Neural progenitor cell (in vitro differentiated cells): ENCODE results near the gene METTL25B. TPM values are rescaled to one million over a fixed set of nuclear protein-coding genes. Genes with fewer than 3 reads are reported as not detected.
A peak's percentile ranks its signal among the peaks of the same experiment; 100 is the strongest.

Experiments
- DNase-seq: peaks from one replicate; pipeline ENCODE4 v3.0.0-alpha.2; 2016; ENCODE audit warnings: low spot score
- H2AFZ ChIP-seq: fragments of 200-600 bp; sonication (generic); replicated peaks from 2 replicates; pipeline ENCODE4 v1.6.1; 2016; ENCODE audit warnings: antibody characterized with exemption
- H3F3A ChIP-seq: fragments of 200-600 bp; sonication (generic); 2 replicates; pipeline ENCODE4 v1.6.1; 2016; ENCODE audit warnings: antibody characterized with exemption, low read depth
- H3K27ac ChIP-seq: fragments of 200-600 bp; sonication (generic); 2 replicates; pipeline ENCODE4 v1.5.1; 2016; ENCODE audit warnings: mild to moderate bottlenecking
- H3K27me3 ChIP-seq: fragments of 200-600 bp; sonication (generic); 2 replicates; pipeline ENCODE4 v1.6.1; 2016; ENCODE audit warnings: mild to moderate bottlenecking, moderate library complexity
- H3K36me3 ChIP-seq: fragments of 200-600 bp; sonication (generic); 2 replicates; pipeline ENCODE4 v1.5.1; 2016
- H3K4me1 ChIP-seq: fragments of 200-600 bp; sonication (generic); 2 replicates; pipeline ENCODE4 v1.6.1; 2016; ENCODE audit warnings: mixed run types
- H3K4me2 ChIP-seq: fragments of 200-600 bp; sonication (generic); 2 replicates; pipeline ENCODE4 v1.6.1; 2016
- H3K4me3 ChIP-seq: fragments of 200-600 bp; sonication (generic); 2 replicates; pipeline ENCODE4 v1.5.1; 2016
- H3K79me2 ChIP-seq: fragments of 200-600 bp; sonication (generic); 2 replicates; pipeline ENCODE4 v1.6.1; 2016; ENCODE audit warnings: low read depth
- H3K9ac ChIP-seq: fragments of 200-600 bp; sonication (generic); 2 replicates; pipeline ENCODE4 v1.6.1; 2016
- H3K9me3 ChIP-seq: fragments of 200-600 bp; sonication (generic); 2 replicates; pipeline ENCODE4 v1.5.1; 2016; ENCODE audit warnings: low read depth
- H4K20me1 ChIP-seq: fragments of 200-600 bp; sonication (generic); 2 replicates; pipeline ENCODE4 v1.6.1; 2016; ENCODE audit warnings: low read depth
- H3K27ac Mint-ChIP-seq: 3 replicates; pipeline ENCODE4 v1.8.0; 2021; ENCODE audit warnings: mixed read lengths
- H3K27me3 Mint-ChIP-seq: 2 replicates; pipeline ENCODE4 v1.8.0; 2022; ENCODE audit warnings: low read depth, mild to moderate bottlenecking, inconsistent platforms, moderate library complexity, mixed read lengths; ENCODE audit not compliant: insufficient read depth
- H3K36me3 Mint-ChIP-seq: 3 replicates; pipeline ENCODE4 v1.8.0; 2021; ENCODE audit warnings: mixed read lengths
- H3K4me1 Mint-ChIP-seq: 3 replicates; pipeline ENCODE4 v1.8.0; 2021; ENCODE audit warnings: mixed read lengths
- H3K4me3 Mint-ChIP-seq: 3 replicates; pipeline ENCODE4 v1.8.0; 2021; ENCODE audit warnings: mild to moderate bottlenecking, moderate library complexity, mixed read lengths
- H3K9me3 Mint-ChIP-seq: 3 replicates; pipeline ENCODE4 v1.8.0; 2020; ENCODE audit warnings: mixed read lengths
- EZH2 ChIP-seq: fragments of 200-600 bp; sonication (generic); IDR thresholded peaks from 2 replicates; pipeline ENCODE4 v1.6.1; 2017; ENCODE audit warnings: antibody characterized with exemption, mild to moderate bottlenecking, moderate library complexity
- EZH2phosphoT487 ChIP-seq: fragments of 200-600 bp; sonication (generic); IDR thresholded peaks from 2 replicates; pipeline ENCODE4 v1.6.1; 2017; ENCODE audit warnings: antibody characterized with exemption
- total RNA-seq: library from RNA; depleted of rRNA; stranded (reverse); fragments of >200 nt; gene quantifications from 2 replicates; pipeline ENCODE4 v1.2.3, GENCODE V29; 2015; ENCODE audit warnings: low replicate concordance
- TF ChIP-seq, protein P1 (sequence below): fragments of 200-600 bp; sonication (generic); IDR thresholded peaks from 2 replicates; pipeline ENCODE4 v1.5.1; 2017; ENCODE audit warnings: antibody characterized with exemption, mild to moderate bottlenecking

Gene METTL25B
- total RNA-seq, 1 donor from 2014 or later, result 21.4 TPM

DNA sequence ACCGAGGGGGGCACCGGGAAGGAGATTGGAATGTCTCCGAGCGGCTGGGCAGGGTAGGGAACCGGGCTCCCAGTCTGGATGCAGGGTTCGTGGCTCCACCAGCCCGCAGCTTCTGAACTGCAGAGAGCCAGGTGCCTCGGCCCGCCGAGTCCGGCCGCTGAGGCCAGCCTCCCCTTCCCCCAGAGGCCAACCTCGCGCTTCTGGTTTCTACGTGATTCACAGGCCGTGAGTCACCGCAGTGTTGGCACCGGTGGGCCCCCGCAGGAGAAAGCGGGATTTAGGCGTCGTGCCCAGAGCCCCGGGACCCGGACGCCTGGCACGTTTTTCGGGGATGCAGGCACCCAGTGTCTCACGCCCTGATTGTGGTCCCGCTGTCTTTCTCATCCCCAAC is 23.3 kb upstream of the METTL25B start:
- peaks cover 35% of the 10 kb centered on the region for H3K79me2 ChIP-seq
- DNase-seq, result peak; percentile 59
- H3K4me3 ChIP-seq, result peak overlapping the region; percentile 61
- peaks cover 16% of the 10 kb centered on the region for H3K27me3 ChIP-seq
- peaks cover 15% of the 10 kb centered on the region for H3K27me3 Mint-ChIP-seq
- peak overlapping the region; percentile 96 for H3K4me2 ChIP-seq
- H4K20me1 ChIP-seq, result peaks cover 39% of the 10 kb centered on the region
- H3K27ac ChIP-seq, result no peak overlapping the region
- H3K36me3 ChIP-seq, result no peaks in the 10 kb centered on the region
- TF ChIP-seq, protein P1, sequence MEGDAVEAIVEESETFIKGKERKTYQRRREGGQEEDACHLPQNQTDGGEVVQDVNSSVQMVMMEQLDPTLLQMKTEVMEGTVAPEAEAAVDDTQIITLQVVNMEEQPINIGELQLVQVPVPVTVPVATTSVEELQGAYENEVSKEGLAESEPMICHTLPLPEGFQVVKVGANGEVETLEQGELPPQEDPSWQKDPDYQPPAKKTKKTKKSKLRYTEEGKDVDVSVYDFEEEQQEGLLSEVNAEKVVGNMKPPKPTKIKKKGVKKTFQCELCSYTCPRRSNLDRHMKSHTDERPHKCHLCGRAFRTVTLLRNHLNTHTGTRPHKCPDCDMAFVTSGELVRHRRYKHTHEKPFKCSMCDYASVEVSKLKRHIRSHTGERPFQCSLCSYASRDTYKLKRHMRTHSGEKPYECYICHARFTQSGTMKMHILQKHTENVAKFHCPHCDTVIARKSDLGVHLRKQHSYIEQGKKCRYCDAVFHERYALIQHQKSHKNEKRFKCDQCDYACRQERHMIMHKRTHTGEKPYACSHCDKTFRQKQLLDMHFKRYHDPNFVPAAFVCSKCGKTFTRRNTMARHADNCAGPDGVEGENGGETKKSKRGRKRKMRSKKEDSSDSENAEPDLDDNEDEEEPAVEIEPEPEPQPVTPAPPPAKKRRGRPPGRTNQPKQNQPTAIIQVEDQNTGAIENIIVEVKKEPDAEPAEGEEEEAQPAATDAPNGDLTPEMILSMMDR, result no peak
- TF ChIP-seq EZH2 (no peak), EZH2phosphoT487 (no peak)
- H3F3A ChIP-seq, result peaks cover 65% of the 10 kb centered on the region
- peaks cover 57% of the 10 kb centered on the region for H3K4me1 Mint-ChIP-seq
- peaks cover 58% of the 10 kb centered on the region for H3K4me1 ChIP-seq
- H3K36me3 Mint-ChIP-seq, result peaks cover 4% of the 10 kb centered on the region
- peak overlapping the region; percentile 87 for H3K4me3 Mint-ChIP-seq
- H2AFZ ChIP-seq, result peak overlapping the region; percentile 44
- no peaks in the 10 kb centered on the region for H3K9me3 ChIP-seq
- H3K27ac Mint-ChIP-seq, result no peak overlapping the region
- no peaks in the 10 kb centered on the region for H3K9me3 Mint-ChIP-seq
- peak overlapping the region; percentile 15 for H3K9ac ChIP-seq

DNA sequence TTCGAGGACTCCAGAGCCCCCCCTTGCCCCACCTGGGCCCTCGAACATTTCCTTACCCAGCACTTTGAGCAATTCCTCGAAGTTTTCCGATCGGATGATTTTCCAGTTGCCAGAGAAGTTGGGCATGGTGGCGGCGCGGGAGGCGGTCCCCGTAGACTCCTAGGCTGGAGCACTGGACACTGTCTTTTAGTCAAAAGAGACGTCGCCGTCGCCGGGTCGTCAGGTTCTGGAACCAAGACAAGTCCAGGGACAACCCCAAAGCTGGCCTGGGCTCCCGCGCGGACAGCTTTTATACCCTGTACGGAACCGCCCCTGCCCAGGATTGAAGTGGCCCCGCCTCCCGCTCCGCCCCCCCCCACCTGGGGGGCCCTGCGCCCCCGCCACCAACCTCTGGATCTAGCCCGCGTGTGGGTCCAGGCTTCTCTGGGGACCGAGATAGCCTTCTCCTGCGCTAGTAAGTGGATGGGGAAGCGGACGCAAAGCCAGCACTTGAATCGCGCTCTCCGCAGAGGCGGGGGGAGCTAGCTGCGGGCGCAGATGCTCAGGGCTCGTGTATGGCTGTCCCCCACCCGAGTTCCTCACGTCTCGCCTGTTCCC is 22.9 kb upstream of the METTL25B start, which contains the start of gene CRABP2:
TSS of gene CRABP2 (minus strand) at position 263 of the 597 bp plus-strand sequence. CDS start at position 126, 137 bp downstream.
- peak within 1 kb of the TSS; percentile 15 for H3K9ac ChIP-seq
- Mint-ChIP-seq H3K4me3 (peak within 1 kb of the TSS; percentile 87), H3K27ac (peak within 1 kb of the TSS; percentile 97), H3K36me3 (no peaks in the 10 kb centered on the region), H3K27me3 (peaks cover 16% of the 10 kb centered on the region), H3K4me1 (peaks cover 62% of the 10 kb centered on the region), H3K9me3 (no peaks in the 10 kb centered on the region)
- no peaks in the 10 kb centered on the region for H3K36me3 ChIP-seq
- peak; percentile 83 for DNase-seq
- H3K4me2 ChIP-seq, result peak within 1 kb of the TSS; percentile 96
- peaks cover 35% of the 10 kb centered on the region for H3K79me2 ChIP-seq
- H2AFZ ChIP-seq, result peak within 1 kb of the TSS; percentile 44
- peak within 1 kb of the TSS; percentile 91 for H3K27ac ChIP-seq
- no peaks in the 10 kb centered on the region for H3K9me3 ChIP-seq
- peaks cover 63% of the 10 kb centered on the region for H3K4me1 ChIP-seq
- H3K4me3 ChIP-seq, result peak within 1 kb of the TSS; percentile 61
- no peak for TF ChIP-seq EZH2
- TF ChIP-seq, protein P1, result no peak
- TF ChIP-seq EZH2phosphoT487, result no peak
- peaks cover 70% of the 10 kb centered on the region for H3F3A ChIP-seq
- peaks cover 16% of the 10 kb centered on the region for H3K27me3 ChIP-seq
- H4K20me1 ChIP-seq, result peaks cover 39% of the 10 kb centered on the region

DNA sequence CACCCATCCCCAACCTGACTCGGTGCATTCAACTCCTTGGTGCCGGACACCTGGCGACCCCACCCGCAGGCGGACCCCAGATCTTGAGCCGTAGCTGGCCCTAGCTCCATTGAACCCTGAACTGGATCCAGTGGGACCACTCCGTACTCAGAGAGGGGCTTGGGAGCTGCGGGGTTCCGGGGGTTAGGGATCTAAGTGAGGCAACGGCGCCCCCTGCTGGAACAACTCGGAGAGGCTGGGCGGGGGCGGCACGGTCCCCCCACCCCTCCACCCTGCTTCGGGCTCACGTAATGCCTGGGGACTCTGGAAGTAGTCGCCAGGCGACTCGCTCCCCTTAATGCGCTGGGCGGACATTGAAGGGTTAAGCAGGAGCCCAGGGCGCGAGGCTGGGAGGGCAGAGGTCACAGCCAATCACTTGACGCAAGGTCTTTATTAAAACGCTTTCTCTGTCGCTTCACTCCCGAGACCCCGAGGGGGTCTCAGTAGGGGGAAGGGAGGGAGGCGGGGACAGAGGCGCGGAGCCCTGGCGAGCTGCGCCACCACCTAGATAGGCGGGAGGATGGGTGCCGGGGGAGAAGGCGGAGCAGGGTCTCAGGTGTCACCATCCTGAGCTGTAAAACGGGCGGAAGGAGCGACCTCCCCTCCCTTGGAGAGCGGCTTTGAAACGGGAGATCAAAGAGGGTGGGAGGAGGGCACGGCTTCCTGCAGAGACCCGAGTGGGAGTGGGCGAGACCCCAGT is 22.2 kb upstream of the METTL25B start:
- H4K20me1 ChIP-seq, result peaks cover 35% of the 10 kb centered on the region
- H3K4me1 ChIP-seq, result peaks cover 70% of the 10 kb centered on the region

More for the DNA sequence above, 22.2 kb upstream of the METTL25B start:
- peak; percentile 94 for DNase-seq
- H3K36me3 Mint-ChIP-seq, result no peaks in the 10 kb centered on the region
- H3K9me3 ChIP-seq, result no peaks in the 10 kb centered on the region
- no peak overlapping the region for H3K9ac ChIP-seq
- peak overlapping the region; percentile 61 for H3K4me3 ChIP-seq
- peaks cover 16% of the 10 kb centered on the region for H3K27me3 ChIP-seq
- peak overlapping the region; percentile 96 for H3K4me2 ChIP-seq
- peaks cover 35% of the 10 kb centered on the region for H3K79me2 ChIP-seq
- H3K4me1 Mint-ChIP-seq, result peaks cover 68% of the 10 kb centered on the region
- peak overlapping the region; percentile 87 for H3K4me3 Mint-ChIP-seq
- H3K27ac Mint-ChIP-seq, result peak overlapping the region; percentile 97
- H3F3A ChIP-seq, result peaks cover 75% of the 10 kb centered on the region
- peak overlapping the region; percentile 44 for H2AFZ ChIP-seq
- peak overlapping the region; percentile 91 for H3K27ac ChIP-seq
- H3K9me3 Mint-ChIP-seq, result no peaks in the 10 kb centered on the region
- peaks cover 18% of the 10 kb centered on the region for H3K27me3 Mint-ChIP-seq
- H3K36me3 ChIP-seq, result no peaks in the 10 kb centered on the region
- TF ChIP-seq, protein P1, result peak; percentile 84
- no peak for TF ChIP-seq EZH2
- TF ChIP-seq EZH2phosphoT487, result no peak
